ENCODE results near the gene FBXW7.

DNA sequence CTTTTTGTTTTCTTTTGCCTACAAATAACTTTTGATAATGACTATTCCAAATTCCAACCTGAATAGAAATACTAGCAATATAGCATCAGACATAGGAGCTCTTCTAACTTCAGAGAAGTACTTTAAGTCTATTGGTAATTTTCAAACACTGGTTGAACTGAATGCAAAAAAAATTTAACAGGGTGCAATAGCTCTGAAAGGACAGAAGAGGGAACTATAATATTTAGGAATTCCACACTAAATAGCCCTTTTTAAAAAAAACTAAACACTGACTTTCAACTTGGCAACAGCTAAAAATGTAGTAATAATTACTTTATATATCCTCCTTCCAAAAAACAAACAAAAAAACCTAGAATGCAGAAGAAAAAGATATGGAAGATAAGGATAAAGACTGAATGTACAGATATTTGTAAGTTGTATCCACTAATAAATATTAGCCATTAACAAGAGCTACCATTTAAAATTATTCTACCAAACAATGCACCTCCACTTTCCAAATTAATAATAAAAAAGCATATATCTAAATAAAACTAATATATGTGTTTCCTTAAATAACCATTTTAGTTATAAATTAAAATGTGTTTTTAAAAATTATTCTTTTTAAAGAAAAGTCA lies 81.4 kb downstream of the FBXW7 start:
- TF ChIP-seq, protein P1, sequence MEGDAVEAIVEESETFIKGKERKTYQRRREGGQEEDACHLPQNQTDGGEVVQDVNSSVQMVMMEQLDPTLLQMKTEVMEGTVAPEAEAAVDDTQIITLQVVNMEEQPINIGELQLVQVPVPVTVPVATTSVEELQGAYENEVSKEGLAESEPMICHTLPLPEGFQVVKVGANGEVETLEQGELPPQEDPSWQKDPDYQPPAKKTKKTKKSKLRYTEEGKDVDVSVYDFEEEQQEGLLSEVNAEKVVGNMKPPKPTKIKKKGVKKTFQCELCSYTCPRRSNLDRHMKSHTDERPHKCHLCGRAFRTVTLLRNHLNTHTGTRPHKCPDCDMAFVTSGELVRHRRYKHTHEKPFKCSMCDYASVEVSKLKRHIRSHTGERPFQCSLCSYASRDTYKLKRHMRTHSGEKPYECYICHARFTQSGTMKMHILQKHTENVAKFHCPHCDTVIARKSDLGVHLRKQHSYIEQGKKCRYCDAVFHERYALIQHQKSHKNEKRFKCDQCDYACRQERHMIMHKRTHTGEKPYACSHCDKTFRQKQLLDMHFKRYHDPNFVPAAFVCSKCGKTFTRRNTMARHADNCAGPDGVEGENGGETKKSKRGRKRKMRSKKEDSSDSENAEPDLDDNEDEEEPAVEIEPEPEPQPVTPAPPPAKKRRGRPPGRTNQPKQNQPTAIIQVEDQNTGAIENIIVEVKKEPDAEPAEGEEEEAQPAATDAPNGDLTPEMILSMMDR (IDR thresholded peaks at IDR 0.05), result peak in 1 of 3 experiments; percentile 26
- no peak for TF ChIP-seq POLR2A (IDR thresholded peaks at IDR 0.05)
